Measurements from ENCODE around the gene IGF2R.
"Not testable (repeated sequence)": the region's sequence is repeated elsewhere in the genome, so short reads cannot be mapped to it uniquely, and the experiment has no call there.

Gene IGF2R, protein sequence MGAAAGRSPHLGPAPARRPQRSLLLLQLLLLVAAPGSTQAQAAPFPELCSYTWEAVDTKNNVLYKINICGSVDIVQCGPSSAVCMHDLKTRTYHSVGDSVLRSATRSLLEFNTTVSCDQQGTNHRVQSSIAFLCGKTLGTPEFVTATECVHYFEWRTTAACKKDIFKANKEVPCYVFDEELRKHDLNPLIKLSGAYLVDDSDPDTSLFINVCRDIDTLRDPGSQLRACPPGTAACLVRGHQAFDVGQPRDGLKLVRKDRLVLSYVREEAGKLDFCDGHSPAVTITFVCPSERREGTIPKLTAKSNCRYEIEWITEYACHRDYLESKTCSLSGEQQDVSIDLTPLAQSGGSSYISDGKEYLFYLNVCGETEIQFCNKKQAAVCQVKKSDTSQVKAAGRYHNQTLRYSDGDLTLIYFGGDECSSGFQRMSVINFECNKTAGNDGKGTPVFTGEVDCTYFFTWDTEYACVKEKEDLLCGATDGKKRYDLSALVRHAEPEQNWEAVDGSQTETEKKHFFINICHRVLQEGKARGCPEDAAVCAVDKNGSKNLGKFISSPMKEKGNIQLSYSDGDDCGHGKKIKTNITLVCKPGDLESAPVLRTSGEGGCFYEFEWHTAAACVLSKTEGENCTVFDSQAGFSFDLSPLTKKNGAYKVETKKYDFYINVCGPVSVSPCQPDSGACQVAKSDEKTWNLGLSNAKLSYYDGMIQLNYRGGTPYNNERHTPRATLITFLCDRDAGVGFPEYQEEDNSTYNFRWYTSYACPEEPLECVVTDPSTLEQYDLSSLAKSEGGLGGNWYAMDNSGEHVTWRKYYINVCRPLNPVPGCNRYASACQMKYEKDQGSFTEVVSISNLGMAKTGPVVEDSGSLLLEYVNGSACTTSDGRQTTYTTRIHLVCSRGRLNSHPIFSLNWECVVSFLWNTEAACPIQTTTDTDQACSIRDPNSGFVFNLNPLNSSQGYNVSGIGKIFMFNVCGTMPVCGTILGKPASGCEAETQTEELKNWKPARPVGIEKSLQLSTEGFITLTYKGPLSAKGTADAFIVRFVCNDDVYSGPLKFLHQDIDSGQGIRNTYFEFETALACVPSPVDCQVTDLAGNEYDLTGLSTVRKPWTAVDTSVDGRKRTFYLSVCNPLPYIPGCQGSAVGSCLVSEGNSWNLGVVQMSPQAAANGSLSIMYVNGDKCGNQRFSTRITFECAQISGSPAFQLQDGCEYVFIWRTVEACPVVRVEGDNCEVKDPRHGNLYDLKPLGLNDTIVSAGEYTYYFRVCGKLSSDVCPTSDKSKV (N-terminal part only)

DNA sequence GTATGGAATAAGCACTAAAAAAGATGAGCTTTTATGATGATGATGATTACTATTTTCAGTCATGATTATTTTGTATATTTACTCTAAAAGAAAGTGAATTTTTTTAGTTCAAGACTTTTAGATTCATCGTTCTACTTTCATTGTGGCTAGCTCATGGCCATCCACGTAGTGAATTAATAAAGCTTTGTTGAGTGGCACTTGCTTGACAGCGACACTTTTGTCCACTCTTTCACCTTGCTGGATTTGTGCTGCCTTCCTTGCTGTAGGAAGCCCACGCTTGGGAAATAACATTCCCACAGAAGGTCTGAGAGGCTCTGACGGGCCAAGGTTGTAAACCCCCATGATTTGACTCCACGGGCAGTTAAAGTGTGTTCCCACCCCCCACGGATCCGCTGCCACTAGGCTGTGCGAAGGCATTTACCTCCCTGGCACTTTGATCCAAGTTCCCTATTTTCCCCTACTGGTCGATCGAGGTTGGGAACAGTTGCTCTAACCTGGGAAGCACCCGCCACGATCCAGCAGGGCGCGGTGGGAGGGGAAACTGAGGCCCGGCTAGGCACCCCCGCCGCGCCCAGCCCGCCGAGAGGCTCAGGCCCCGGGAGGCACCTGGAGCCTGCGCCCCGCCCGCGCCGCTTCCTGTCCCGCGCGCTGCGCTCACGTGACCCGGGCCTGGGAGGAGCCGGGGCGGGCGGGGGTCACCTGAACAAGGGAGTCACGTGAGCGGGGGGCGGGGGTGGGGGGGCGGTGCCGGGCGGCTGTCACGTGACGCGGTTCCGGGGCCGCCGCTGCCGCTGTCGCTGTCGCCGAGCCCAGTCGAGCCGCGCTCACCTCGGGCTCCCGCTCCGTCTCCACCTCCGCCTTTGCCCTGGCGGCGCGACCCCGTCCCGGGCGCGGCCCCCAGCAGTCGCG, at the start of gene IGF2R:
IGF2R (plus strand) TSS at position 788 of the 909 bp plus-strand sequence. CDS start 165 bp downstream, outside the sequence.
- DNase-seq (ENCODE audit: low read depth): peak; percentile 90
- H3K4me3 ChIP-seq (ENCODE audit: low read depth, low read length): peak within 1 kb of the TSS; percentile 76
- TF ChIP-seq, protein P1, sequence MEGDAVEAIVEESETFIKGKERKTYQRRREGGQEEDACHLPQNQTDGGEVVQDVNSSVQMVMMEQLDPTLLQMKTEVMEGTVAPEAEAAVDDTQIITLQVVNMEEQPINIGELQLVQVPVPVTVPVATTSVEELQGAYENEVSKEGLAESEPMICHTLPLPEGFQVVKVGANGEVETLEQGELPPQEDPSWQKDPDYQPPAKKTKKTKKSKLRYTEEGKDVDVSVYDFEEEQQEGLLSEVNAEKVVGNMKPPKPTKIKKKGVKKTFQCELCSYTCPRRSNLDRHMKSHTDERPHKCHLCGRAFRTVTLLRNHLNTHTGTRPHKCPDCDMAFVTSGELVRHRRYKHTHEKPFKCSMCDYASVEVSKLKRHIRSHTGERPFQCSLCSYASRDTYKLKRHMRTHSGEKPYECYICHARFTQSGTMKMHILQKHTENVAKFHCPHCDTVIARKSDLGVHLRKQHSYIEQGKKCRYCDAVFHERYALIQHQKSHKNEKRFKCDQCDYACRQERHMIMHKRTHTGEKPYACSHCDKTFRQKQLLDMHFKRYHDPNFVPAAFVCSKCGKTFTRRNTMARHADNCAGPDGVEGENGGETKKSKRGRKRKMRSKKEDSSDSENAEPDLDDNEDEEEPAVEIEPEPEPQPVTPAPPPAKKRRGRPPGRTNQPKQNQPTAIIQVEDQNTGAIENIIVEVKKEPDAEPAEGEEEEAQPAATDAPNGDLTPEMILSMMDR (conservative IDR thresholded peaks at IDR 0.05; ENCODE audit: low read depth, low read length): peak; percentile 39

DNA sequence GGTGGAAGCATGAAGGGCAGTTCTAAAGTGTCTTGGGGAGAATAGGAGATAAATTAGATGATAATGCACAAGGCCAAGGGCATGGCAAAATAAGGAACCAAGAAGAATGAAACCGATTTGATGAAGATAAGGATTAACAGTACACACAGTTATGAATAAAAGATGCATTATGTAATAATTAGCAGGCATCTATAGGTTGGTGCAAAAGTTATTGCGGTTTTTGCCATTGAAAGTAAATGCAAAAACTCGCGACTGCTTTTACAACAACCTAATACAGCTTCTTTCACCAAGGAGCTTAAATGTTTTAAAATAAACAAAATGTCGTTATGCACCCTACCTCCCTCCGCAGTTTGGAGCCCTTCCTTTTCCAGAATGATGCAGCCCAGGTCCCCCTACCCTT, 49.1 kb upstream of the IGF2R start:
- DNase-seq (ENCODE audit: low read depth): no peak
- TF ChIP-seq, protein P1 (conservative IDR thresholded peaks at IDR 0.05; ENCODE audit: low read depth, low read length): no peak
- no peak overlapping the region for H3K4me3 ChIP-seq (ENCODE audit: low read depth, low read length)

DNA sequence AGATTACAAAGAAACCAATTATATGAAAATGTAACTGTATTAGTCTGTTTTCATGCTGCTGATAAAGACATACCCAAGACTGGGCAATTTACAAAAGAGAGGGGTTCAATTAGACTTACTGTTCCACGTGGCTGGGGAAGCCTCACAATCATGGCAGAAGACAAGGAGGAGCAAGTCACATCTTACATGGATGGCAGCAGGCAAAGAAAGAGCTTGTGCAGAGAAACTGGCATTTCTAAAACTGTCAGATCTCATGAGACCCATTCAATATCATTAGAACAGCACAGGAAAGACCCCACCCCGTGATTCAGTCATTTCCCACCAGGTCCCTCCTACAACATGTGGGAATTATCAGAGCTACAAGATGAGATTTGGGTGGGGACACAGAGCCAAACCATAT, 44.7 kb upstream of the IGF2R start:
- H3K4me3 ChIP-seq (ENCODE audit: low read depth, low read length); DNase-seq (ENCODE audit: low read depth): not testable (repeated sequence)

DNA sequence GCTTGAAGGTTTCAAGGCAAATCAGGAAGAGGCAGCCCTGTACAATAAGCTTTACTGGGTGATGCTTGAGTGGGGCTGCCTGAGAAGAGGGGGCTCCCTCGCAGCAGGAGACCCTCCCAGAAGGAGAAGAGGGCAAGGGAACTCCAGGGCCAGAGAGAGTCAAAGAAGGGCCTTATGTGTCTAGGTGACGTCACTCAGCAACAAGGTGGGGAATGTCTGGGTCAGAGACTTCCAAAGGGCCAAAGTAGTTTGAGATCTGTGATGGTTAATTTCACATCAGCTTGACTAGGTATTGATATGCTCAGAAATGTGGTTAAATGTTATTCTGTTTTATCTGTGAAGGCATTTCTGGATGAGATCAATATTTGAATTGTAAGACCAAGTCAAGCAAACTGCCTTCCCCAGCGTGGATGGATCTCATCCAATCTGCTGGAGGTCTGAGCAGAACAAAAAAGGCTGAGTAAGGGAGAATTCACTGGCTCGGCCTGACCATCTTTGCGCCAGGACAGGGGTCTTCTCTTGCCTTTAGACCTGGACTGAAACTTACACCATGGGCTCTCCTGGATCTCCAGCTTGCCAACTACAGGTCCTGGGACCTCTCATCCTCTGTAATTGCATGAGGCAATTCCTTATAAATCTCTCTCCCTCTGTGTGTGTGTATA, 42.2 kb upstream of the IGF2R start:
- no peak for DNase-seq (ENCODE audit: low read depth)
- H3K4me3 ChIP-seq (ENCODE audit: low read depth, low read length): no peak overlapping the region
- TF ChIP-seq, protein P1 (conservative IDR thresholded peaks at IDR 0.05; ENCODE audit: low read depth, low read length): no peak

DNA sequence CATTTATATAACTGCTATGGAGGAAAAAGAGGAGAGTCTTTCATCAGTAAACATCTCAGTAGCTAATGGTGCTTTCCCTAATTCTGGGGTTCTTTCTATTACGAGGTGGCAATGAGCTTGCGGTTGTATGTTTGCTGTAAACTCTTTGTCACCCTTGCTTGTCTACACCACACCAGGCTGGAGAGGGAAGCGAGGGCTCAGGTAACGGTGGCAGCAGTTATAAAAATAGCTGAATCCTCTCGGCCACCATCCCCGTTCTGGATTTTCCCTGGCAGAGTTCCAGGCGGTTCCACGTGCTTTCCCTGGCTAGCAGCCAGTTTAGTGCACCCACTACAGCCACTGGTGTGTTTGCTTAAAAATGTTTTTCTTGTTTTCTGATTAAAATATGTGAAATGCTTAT, 39.1 kb upstream of the IGF2R start:
- TF ChIP-seq, protein P1 (conservative IDR thresholded peaks at IDR 0.05; ENCODE audit: low read depth, low read length): no peak
- peak; percentile 58 for DNase-seq (ENCODE audit: low read depth)

DNA sequence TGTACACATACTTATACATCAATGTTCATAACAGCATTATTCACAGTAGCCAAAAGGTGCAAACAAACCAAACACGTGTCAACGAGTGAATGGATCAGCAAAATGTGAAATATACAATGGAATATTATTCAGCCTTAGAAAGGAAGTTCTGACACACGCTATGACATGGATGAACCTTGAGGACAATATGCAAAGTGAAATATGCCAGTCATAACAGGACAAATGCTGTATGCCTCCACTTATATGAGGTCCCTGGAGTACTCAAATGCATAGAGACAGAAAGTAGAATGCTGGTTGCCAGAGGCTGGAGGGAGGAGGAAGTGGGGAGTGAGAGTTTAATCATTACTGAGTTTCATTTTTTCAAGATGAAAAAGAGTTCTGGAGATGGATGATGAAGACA, 37.8 kb upstream of the IGF2R start:
- H3K4me3 ChIP-seq (ENCODE audit: low read depth, low read length): no peak overlapping the region
- no peak for DNase-seq (ENCODE audit: low read depth)
- TF ChIP-seq, protein P1 (conservative IDR thresholded peaks at IDR 0.05; ENCODE audit: low read depth, low read length): no peak

More for the DNA sequence above, 39.1 kb upstream of the IGF2R start:
- H3K4me3 ChIP-seq (ENCODE audit: low read depth, low read length): no peak overlapping the region

Data from choroid plexus epithelial cell (primary cell).